Stimulated activated CD8-positive, alpha-beta memory T cell treated with anti-CD3 and anti-CD28 coated beads, Interleukin-2, amount 100 ng/mL, for 1 hour (primary cell): ENCODE measurements around the gene GCNT2.
"Not testable (repeated sequence)": the region's sequence is repeated elsewhere in the genome, so short reads cannot be mapped to it uniquely, and the experiment has no call there.

Experiments
- DNase-seq, 2 donors: peaks; one replicate each; pipeline ENCODE4 v3.0.0-alpha.2; 2020; ENCODE audit warnings: low read depth in 2 of 2

Gene GCNT2

GRCh38 chr6:10514049-10514780 is 6.9 kb upstream of the GCNT2 start:
- no peak for DNase-seq

- no peak for DNase-seq
These were observed 4.2 kb upstream of the GCNT2 start for GRCh38 chr6:10516953-10517352.

DNA sequence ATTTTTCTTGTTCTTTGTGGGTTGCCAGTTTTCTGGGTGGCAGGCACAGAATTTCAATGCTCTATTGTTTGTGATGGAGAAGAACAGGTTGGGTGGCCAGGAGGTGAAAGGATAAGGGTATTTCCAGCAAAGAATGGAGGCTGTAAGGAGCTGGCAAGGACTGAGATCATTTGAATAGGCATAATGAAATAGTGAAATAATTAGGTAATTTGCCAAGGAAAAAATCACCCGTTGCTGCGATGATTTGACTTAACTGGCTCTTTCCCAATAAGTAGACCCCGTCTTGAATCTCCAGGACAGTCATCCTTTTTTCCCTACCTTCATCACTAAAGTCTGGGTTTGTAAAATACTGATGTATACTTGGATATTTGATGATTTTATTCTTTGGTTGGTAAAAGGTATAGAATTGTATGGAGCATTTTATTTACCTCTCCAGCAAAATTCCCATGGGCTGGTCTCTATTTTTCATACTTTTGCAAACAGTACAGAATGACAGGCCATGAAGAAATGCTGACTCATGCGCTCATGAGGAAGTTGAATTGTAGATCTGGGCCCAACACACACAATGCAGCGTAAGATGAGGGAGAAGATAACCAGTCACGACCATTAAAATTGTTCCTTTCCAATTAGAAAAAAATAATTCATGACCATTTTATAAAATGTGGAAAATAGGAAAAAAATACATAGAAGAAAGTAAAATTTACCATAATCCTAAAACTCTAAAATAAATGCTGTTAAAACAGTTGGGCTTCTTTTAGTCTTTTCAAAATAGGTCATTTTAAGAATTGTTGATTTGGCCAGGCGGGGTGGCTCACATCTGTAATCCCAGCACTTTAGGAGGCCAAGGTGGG is 2.4 kb upstream of the GCNT2 start:
- no peak for DNase-seq

DNA sequence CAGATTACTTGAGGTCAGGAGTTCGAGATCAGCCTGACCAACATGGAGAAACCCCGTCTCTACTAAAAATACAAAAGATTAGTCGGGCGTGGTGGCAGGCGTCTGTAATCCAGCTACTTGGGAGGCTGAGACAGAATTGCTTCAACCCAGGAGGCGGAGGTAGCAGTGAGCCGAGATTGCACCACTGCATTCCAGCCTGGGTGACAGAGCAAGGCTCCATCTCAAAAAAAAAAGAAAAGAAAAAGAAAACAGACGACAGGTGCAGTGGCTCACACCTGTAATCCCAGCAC is 1.8 kb upstream of the GCNT2 start:
- DNase-seq, result not testable (repeated sequence)

GRCh38 chr6:10520468-10520867 is 683 bp upstream of the GCNT2 start:
- no peak for DNase-seq

DNA sequence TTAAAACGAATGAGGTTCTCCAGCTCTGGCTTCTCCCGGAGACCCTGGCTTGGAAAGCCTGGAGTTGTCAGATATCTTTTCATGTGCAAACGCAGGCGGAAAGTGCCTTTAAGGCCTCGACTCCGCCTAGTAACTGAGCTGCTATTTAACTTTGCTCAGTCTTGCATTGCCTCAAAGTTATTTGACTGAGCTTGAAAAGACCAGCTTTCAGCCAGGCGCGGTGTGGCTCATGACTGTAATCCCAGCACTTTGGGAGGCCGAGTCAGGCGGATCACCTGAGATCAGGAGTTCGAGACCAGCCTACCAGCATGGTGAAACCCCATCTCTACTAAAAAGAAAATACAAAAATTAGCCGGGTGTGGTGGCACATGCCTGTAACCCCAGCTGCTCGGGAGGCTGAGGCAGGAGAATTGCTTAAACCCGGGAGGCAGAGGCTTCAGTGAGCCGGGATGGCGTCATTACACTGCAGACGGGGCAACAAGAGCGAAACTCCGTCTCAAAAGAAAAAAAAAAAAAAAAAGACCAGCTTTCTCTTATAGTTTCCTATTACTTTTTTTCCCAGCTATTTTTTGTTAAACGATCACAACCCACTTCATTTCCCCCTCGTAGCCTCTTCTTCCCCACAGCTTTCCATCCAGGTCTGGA is 1.9 kb downstream of the GCNT2 start:
- no peak for DNase-seq

DNA sequence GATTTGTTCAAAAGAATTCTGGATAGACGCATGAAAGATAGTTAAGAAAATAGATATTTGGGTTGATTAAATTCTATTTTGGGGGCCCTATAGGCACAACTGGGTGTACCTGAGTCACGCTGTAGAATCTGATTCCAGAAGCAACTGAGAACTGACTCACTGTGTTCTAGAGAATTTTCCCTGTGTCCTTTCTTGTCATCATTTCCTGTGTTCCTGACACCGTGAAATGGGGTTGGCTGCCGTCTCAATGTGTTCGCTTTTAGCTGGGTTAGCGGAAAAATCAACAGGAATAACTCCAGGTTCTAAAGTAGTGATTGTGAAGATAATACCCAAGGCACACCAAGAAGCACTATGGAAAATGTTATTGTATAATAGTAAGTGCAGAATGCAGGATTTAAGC is 5.0 kb downstream of the GCNT2 start:
- no peak for DNase-seq

DNA sequence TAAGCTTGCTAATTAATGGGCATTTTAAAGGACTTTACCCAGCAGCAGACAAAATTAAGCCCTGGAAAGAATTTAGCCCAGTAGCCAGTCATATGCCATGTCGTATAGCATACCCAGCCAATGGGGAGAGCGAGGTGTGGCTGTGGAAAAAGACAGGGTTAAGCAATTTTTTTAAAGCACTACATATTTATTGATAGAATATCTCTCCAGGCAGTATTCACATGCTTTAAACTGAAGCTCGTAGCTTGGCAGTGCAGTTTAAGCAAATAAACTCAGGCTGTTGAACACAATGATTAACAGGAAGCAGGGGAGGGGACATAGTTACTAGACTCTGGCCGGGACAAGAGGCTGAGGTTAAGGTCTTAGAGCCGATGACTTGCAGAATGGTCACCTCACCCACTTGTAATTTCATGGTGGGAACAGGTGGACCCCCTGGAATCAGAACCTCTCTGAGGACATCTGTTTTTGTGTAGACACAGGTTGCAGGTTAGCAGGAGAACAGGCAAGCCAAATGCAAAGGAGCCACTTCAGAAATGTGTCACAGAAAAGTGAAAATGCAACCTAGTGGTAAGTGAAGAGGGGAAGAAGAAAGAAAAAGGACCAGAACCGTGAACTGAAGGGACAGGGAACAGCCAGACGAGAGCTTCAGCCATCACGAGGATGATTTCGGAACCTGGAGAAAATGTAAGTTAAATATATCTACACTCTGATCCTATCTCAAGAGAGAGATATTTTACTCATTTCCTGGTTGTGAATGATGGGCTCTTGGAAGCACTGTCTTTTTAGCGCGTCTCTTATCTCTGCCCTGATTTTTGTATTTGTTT is 7.2 kb downstream of the GCNT2 start:
- DNase-seq, result no peak

DNA sequence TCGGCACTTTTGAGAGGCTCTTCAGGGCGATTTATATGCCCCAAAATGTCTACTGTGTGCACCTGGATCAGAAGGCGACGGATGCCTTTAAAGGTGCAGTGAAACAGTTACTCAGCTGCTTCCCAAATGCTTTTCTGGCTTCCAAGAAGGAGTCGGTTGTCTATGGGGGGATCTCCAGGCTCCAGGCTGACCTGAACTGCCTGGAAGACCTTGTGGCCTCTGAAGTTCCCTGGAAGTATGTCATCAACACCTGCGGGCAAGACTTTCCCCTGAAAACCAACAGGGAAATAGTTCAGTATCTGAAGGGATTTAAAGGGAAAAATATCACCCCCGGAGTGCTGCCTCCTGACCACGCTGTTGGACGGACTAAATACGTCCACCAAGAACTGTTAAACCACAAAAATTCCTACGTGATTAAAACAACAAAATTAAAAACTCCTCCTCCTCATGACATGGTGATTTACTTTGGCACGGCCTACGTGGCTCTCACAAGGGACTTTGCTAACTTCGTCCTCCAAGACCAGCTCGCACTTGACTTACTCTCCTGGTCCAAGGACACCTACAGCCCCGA is 8.2 kb downstream of the GCNT2 start:
- DNase-seq, result no peak

- not testable (repeated sequence) for DNase-seq
These were observed 8.8 kb downstream of the GCNT2 start for GRCh38 chr6:10529828-10530374.

GRCh38 chr6:10531503-10531902 is 10.4 kb downstream of the GCNT2 start:
- DNase-seq, result no peak

DNA sequence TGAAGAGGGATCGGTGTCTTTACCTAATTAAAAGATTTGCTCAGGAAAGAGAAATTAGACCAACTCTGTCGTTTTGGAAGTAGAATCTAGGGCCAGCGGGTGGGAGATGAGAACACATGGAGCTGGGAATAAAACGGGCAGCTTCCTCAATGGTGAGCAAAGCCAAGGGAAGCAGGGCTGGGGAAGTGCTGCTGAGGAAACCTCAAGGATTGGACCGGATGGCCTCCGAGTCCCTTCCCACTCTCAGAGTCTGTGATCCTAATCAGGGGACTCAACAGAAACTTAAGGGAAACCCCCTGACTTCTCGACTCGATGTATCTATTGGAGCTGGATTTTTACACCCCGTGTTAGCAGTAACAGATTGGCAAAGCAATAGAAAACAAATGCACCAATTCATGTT is 10.8 kb downstream of the GCNT2 start:
- no peak for DNase-seq

GRCh38 chr6:10532392-10532791 is 11.2 kb downstream of the GCNT2 start:
- no peak for DNase-seq

GRCh38 chr6:10534419-10534762 is 13.2 kb downstream of the GCNT2 start:
- DNase-seq, result no peak

GRCh38 chr6:10535193-10535592 is 14.0 kb downstream of the GCNT2 start:
- DNase-seq, result no peak

DNA sequence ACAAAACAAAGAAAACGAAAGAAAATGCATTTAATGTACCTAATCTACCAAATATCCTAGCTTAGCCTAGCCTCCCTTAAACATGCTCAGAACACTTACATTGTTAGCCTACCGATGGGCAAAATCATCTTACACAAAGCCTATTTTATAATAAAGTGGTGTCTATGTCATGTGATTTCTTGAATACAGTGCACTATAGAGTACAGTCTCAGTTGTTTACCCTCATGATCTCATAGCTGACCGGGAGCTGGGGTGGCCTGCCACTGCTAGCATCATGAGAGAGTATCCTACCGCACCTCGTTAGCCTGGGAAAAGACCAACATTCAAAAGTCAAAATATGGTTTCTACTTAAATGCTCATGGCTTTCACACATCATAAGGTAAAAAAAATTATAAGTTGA is 16.6 kb downstream of the GCNT2 start:
- no peak for DNase-seq

DNA sequence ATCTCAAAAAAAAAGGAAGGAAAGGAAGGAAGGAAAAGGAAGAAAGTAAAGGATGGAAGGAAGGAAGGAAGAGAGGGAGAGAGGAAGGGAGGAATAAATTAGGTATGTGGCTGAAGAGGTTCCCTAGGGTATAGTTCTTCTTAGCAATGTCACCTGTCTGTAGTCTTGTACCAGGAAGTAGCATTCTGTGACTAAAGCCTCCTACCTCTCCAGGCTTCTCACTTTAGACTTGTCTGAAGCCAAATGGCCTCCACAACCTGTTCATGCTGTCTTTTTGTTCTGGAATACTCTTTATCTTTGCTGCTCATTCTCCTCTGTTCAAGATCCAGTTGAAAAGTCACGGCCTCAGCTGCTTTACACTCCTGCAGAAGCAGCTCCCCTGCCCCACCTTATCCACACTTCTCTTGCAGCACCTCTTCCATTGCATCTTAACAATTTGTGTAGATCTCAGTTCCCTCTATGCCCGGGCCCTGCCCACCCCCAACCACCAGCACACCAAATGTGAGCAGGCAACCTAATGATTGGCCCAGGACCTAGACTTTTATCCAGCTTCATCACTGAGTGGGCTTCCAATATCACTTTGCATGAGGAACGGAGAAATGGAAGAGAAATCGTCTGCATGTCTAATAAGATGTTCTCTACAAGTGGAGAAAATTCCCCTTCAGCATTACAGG is 19.1 kb downstream of the GCNT2 start:
- no peak for DNase-seq

DNA sequence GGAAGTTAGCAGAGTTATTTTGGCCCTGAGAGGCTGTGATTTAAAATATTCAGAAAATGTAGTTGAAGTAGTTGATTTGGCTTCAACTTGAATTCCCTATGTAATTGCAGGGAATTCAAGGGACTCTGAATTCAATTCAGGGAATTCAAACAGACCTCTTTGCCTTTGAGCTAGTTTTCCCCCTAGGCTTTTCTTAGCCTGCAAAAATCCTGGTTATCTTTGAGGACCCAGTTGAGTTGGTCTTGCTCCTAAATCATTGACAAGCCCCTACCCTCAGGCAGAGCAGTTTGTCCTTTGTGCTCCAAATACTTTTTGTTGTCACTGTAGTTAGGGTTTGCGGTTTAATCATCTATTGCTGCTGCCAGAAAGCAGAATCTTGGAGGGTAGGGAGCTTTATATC is 20.4 kb downstream of the GCNT2 start:
- DNase-seq, result no peak

DNA sequence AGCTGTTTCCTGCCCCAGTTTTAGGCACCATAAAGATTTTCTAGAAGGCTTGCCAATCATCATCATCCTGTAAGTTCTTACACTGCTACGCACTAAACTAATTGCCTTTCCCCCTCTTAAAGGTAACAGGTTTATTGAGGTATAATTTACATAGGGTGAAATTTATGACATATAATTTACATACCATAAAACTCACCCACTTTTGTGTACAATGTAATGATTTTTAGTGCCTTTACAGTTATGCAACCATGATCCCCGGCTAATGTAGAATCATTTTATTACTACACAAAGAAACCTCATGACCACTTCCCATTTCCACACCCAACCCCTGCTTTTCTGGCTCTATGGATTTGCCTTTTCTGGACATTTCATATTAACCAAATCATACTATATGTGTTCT is 21.1 kb downstream of the GCNT2 start:
- no peak for DNase-seq

DNA sequence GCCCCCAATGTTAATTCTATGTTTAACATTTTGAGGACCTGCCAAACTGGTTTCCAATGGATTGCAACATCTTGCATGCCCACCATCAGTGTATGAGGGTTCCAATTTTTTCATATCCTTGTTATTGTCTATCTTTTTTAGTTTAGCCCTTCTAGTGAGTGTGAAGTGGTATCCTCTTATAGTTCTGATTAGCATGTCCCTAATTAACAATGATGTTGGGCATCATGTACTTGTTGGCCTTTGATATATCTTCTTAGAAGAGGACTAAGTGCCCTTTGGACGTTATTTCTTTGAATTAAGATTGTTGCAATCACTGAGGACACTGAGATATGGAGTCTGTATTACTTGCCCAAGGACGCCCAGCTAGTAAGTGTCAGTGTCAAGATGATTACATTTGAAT is 22.3 kb downstream of the GCNT2 start:
- DNase-seq, result no peak

DNA sequence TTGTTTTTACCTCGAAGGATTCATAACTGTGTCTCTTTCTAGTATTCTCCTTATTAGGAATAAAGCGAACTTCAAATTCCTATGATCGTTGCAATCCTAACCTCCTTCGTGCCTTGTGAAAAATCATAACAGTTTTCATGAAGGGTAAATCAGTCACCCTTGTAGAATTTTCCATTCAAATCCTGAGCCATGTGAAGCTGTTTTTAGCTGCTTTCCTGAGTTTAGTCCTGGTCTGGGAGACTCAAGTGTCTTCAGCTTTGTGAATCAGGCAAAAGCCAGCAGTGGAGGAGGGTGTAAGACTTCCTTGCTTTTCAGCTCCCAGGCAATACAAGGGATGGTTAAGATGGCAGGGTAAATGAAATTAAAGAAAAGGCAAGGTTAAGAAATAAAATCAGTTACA is 24.3 kb downstream of the GCNT2 start:
- no peak for DNase-seq
